SK-N-SH (cell line): ENCODE measurements around the gene TRIM9. TPM values are rescaled to one million over a fixed set of nuclear protein-coding genes. Genes with fewer than 3 reads are reported as not detected.

ENCODE experiments used
- CTCF ChIA-PET: fragments of 300-600, 350-600 bp; formaldehyde crosslinking; extraction: SDS; loops from one replicate; lab custom pipeline; 2021; lab: Yijun Ruan, JAX
- POLR2A ChIA-PET: fragments of 350-600 bp; sonication (Branson Sonifier 250); formaldehyde crosslinking; extraction: SDS; loops from one replicate; lab custom pipeline; 2020; ENCODE audit warnings: antibody characterized with exemption, inconsistent platforms; lab: Yijun Ruan, JAX
- DNase-seq: peaks from one replicate; pipeline ENCODE4 v3.0.0; 2012
- H2AFZ ChIP-seq: fragments of 200-600 bp; sonication (generic); 2 replicates; pipeline ENCODE4 v1.8.1; 2016; ENCODE audit warnings: antibody characterized with exemption, mild to moderate bottlenecking, low read depth
- H3F3A ChIP-seq: fragments of 200-600 bp; sonication (generic); replicated peaks from 2 replicates; pipeline ENCODE3; 2016; ENCODE audit warnings: antibody characterized with exemption, mild to moderate bottlenecking; ENCODE audit not compliant: insufficient read depth
- H3K27ac ChIP-seq, 2 experiments: fragments of 200-500 bp in 1 of 2; fragments of 200-600 bp in 1 of 2; sonication (Bioruptor generic) in 1 of 2; sonication (generic), shearing (Covaris generic) in 1 of 2; 2 replicates each; pipeline versions ENCODE4 v1.5.1 to v1.6.1; 2014 to 2016; ENCODE audit warnings: low read depth in 2 of 2, inconsistent platforms in 1 of 2, low read length in 1 of 2, mild to moderate bottlenecking in 1 of 2, mixed read lengths in 1 of 2
- H3K27me3 ChIP-seq: fragments of 200-600 bp; sonication (generic), shearing (Covaris generic); 2 replicates; pipeline ENCODE4 v1.6.1; 2016; ENCODE audit warnings: mixed run types; ENCODE audit not compliant: insufficient read depth
- H3K36me3 ChIP-seq, 2 experiments: fragments of 200-500 bp in 1 of 2; fragments of 200-600 bp in 1 of 2; sonication (Bioruptor generic) in 1 of 2; sonication (generic) in 1 of 2; replicated peaks in 1 of 2; 2 replicates each; pipeline versions ENCODE3 to v1.5.1; 2014 to 2016; ENCODE audit warnings: low read length in 1 of 2, mild to moderate bottlenecking in 1 of 2; ENCODE audit not compliant: insufficient read depth in 2 of 2, control insufficient read depth in 1 of 2
- H3K4me1 ChIP-seq, 2 experiments: fragments of 200-500 bp in 1 of 2; fragments of 200-600 bp in 1 of 2; sonication (Bioruptor generic) in 1 of 2; sonication (generic), shearing (Covaris generic) in 1 of 2; 2 replicates each; pipeline versions ENCODE4 v1.5.1 to v1.6.1; 2014 to 2016; ENCODE audit warnings: low read depth in 1 of 2, low read length in 1 of 2, mixed run types in 1 of 2; ENCODE audit not compliant: insufficient read depth in 2 of 2, control insufficient read depth in 1 of 2
- H3K4me2 ChIP-seq: fragments of 200-600 bp; sonication (generic), shearing (Covaris generic); 2 replicates; pipeline ENCODE4 v1.6.1; 2017; ENCODE audit warnings: mixed run types
- H3K4me3 ChIP-seq, 2 experiments: fragments of 200-500 bp in 1 of 2; fragments of 200-600 bp in 1 of 2; sonication (Bioruptor generic) in 1 of 2; sonication (generic), shearing (Covaris generic) in 1 of 2; 2 replicates each; pipeline versions ENCODE4 v1.5.1 to v1.8.1; 2014 to 2016; ENCODE audit warnings: low read depth in 2 of 2, inconsistent platforms in 1 of 2, low read length in 1 of 2, mild to moderate bottlenecking in 1 of 2, mixed read lengths in 1 of 2, moderate library complexity in 1 of 2
- H3K79me2 ChIP-seq: fragments of 200-600 bp; sonication (generic); 2 replicates; pipeline ENCODE4 v1.8.1; 2017; ENCODE audit warnings: mild to moderate bottlenecking; ENCODE audit not compliant: insufficient read depth
- H3K9ac ChIP-seq: fragments of 200-600 bp; sonication (generic); 2 replicates; pipeline ENCODE4 v1.6.1; 2017; ENCODE audit warnings: mixed run types
- H3K9me2 ChIP-seq: fragments of 200-600 bp; sonication (generic); 2 replicates; pipeline ENCODE4 v1.6.1; 2017; ENCODE audit warnings: mixed run types
- H3K9me3 ChIP-seq: fragments of 200-600 bp; sonication (generic); 2 replicates; pipeline ENCODE4 v1.6.1; 2017; ENCODE audit warnings: mixed run types, mild to moderate bottlenecking, moderate library complexity
- H4K20me1 ChIP-seq: fragments of 200-600 bp; sonication (generic); 2 replicates; pipeline ENCODE4 v1.6.1; 2017; ENCODE audit warnings: mild to moderate bottlenecking, mixed run types; ENCODE audit not compliant: insufficient read depth
- EP300 ChIP-seq, 2 experiments: IDR thresholded peaks; 2 replicates each; pipeline versions ENCODE4 v1.4.0 to v1.6.1; 2012; ENCODE audit warnings: borderline replicate concordance in 1 of 2, low read depth in 1 of 2, low read length in 1 of 2
- FOSL2 ChIP-seq: IDR thresholded peaks from 2 replicates; pipeline ENCODE4 v1.4.0; 2012; ENCODE audit warnings: low read depth, mild to moderate bottlenecking, moderate library complexity, borderline replicate concordance
- JUND ChIP-seq: IDR thresholded peaks from 2 replicates; pipeline ENCODE4 v1.4.0; 2012
- NFIC ChIP-seq: IDR thresholded peaks from 2 replicates; pipeline ENCODE4 v1.4.0; 2012; ENCODE audit warnings: borderline replicate concordance
- POLR2AphosphoS5 ChIP-seq: IDR thresholded peaks from 2 replicates; pipeline ENCODE4 v1.6.1; 2012; ENCODE audit warnings: low read depth, low read length
- RAD21 ChIP-seq: IDR thresholded peaks from 2 replicates; pipeline ENCODE4 v1.6.1; 2012; ENCODE audit warnings: mild to moderate bottlenecking, low read length
- REST ChIP-seq: IDR thresholded peaks from 2 replicates; pipeline ENCODE4 v1.6.1; 2012; ENCODE audit warnings: mild to moderate bottlenecking, low read depth, low read length, moderate library complexity
- RXRA ChIP-seq: IDR thresholded peaks from 2 replicates; pipeline ENCODE4 v1.4.0; 2012; ENCODE audit warnings: low read depth, mild to moderate bottlenecking, borderline replicate concordance
- SIN3A ChIP-seq: IDR thresholded peaks from 2 replicates; pipeline ENCODE4 v1.6.1; 2012; ENCODE audit warnings: low read depth, mild to moderate bottlenecking, low read length, moderate library complexity, borderline replicate concordance
- SMC3 ChIP-seq: IDR thresholded peaks from 2 replicates; pipeline ENCODE4 v1.6.1; 2012; ENCODE audit warnings: low read depth, low read length, improper control_type of control experiment
- TAF1 ChIP-seq: IDR thresholded peaks from 2 replicates; pipeline ENCODE4 v1.6.1; 2012; ENCODE audit warnings: low read depth, mild to moderate bottlenecking, low read length, moderate library complexity, borderline replicate concordance
- TEAD4 ChIP-seq: IDR thresholded peaks from 2 replicates; pipeline ENCODE4 v1.4.0; 2012; ENCODE audit warnings: mild to moderate bottlenecking, borderline replicate concordance; ENCODE audit not compliant: insufficient read depth
- YY1 ChIP-seq: IDR thresholded peaks from 2 replicates; pipeline ENCODE4 v1.4.0; 2012; ENCODE audit warnings: low read depth, mild to moderate bottlenecking
- WGBS: methylation state at CpG from one replicate; pipeline ENCODE4 v1.1.6; 2017; ENCODE audit warnings: low lambda C conversion rate; 5-methylcytosine and 5-hydroxymethylcytosine counted together
- polyA plus RNA-seq, 3 experiments: library from polyadenylated mRNA; depleted of rRNA; stranded (reverse); fragments of >200 nt; gene quantifications; 2 replicates each; pipeline ENCODE4 v1.2.3, GENCODE V29; 2012
- TF ChIP-seq, protein P1 (sequence below): IDR thresholded peaks from 2 replicates; pipeline ENCODE4 v1.4.0; 2012; ENCODE audit warnings: low read depth
- TF ChIP-seq, protein P2 (sequence below): IDR thresholded peaks from 2 replicates; pipeline ENCODE4; 2012
- TF ChIP-seq, protein P3 (sequence below): fragments of 150-350 bp; IDR thresholded peaks from 2 replicates; pipeline ENCODE4 v1.6.1; 2016; ENCODE audit warnings: mild to moderate bottlenecking, low read depth, low read length
- TF ChIP-seq, protein P4 (sequence below): fragments of 150-350 bp; IDR thresholded peaks from 2 replicates; pipeline ENCODE4 v1.6.1; 2017; ENCODE audit warnings: antibody characterized with exemption, low read length, low read depth, borderline replicate concordance

The TRIM9 gene
- polyA plus RNA-seq, 1 of the 3 experiments (the other 2 are of a cell fraction), result 3.9 TPM

DNA sequence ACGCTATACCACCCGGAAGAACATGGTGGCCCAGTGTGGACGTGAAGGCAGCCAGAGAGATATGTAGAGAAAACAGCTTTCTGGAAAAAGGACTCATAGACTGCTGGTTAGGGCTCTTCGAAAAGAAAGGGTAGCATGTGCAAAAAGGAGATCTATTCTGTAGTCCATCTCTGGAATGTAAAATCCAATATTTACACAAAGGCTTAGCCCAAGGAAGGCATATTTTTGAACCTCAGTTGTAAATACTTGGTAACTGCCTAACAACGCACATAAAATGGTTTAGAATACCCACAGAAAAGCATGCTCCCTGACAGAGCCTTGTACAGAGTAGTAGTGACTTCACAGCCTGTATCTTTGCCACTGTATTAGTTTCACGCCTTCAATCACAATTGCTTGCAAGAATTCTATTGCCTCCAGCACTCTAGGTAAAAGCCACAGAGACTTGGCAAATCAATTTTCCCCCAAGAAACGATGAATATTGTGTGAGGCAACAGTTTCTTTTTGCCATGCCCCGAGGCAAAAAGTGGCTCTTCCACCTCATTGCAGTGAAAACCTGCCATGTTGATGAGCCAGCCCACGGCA is 59.2 kb downstream of the TRIM9 start:
- ChIA-PET CTCF (no interaction called here), POLR2A (no interaction called here)
- Histone ChIP-seq H4K20me1 (no peaks in the 10 kb centered on the region), H3K4me2 (no peak overlapping the region), H3K9me2 (no peaks in the 10 kb centered on the region), H3K9ac (no peak overlapping the region), H3K79me2 (no peaks in the 10 kb centered on the region), H3K27ac (no peak overlapping the region), H3K4me1 (no peaks in the 10 kb centered on the region), H3K36me3 (no peaks in the 10 kb centered on the region), H3K27me3 (no peaks in the 10 kb centered on the region), H2AFZ (no peak overlapping the region), H3K9me3 (no peaks in the 10 kb centered on the region), H3K4me3 (no peak overlapping the region), H3F3A (no peaks in the 10 kb centered on the region)
- DNase-seq, result no peak
- 66% methylated on average over 9 of the region's 9 CpGs for WGBS
- TF ChIP-seq, protein P1, sequence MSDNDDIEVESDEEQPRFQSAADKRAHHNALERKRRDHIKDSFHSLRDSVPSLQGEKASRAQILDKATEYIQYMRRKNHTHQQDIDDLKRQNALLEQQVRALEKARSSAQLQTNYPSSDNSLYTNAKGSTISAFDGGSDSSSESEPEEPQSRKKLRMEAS, result no peak
- no peak for TF ChIP-seq RAD21
- TF ChIP-seq, protein P2, sequence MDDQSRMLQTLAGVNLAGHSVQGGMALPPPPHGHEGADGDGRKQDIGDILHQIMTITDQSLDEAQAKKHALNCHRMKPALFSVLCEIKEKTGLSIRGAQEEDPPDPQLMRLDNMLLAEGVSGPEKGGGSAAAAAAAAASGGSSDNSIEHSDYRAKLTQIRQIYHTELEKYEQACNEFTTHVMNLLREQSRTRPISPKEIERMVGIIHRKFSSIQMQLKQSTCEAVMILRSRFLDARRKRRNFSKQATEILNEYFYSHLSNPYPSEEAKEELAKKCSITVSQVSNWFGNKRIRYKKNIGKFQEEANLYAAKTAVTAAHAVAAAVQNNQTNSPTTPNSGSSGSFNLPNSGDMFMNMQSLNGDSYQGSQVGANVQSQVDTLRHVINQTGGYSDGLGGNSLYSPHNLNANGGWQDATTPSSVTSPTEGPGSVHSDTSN, result no peak
- no peak for TF ChIP-seq POLR2AphosphoS5
- TF ChIP-seq SMC3, result no peak
- TF ChIP-seq YY1, result no peak
- TF ChIP-seq EP300 (IDR thresholded peaks at IDR 0.05; ENCODE audit: borderline replicate concordance in 1 of 2, low read depth in 1 of 2, low read length in 1 of 2), result no peak
- no peak for TF ChIP-seq TEAD4

- Histone ChIP-seq H3K36me3 (no peaks in the 10 kb centered on the region), H3K9ac (no peak overlapping the region), H3K9me2 (no peaks in the 10 kb centered on the region), H3F3A (no peaks in the 10 kb centered on the region), H2AFZ (no peak overlapping the region), H3K79me2 (no peaks in the 10 kb centered on the region), H3K4me2 (no peak overlapping the region), H3K9me3 (no peaks in the 10 kb centered on the region), H3K27ac (no peak overlapping the region), H3K27me3 (no peaks in the 10 kb centered on the region), H3K4me3 (no peak overlapping the region), H4K20me1 (no peaks in the 10 kb centered on the region), H3K4me1 (no peaks in the 10 kb centered on the region)
- WGBS, result 83% methylated on average over 14 of the region's 16 CpGs
- POLR2A ChIA-PET, result no interaction called here
- TF ChIP-seq JUND, result no peak
- TF ChIP-seq, protein P3, sequence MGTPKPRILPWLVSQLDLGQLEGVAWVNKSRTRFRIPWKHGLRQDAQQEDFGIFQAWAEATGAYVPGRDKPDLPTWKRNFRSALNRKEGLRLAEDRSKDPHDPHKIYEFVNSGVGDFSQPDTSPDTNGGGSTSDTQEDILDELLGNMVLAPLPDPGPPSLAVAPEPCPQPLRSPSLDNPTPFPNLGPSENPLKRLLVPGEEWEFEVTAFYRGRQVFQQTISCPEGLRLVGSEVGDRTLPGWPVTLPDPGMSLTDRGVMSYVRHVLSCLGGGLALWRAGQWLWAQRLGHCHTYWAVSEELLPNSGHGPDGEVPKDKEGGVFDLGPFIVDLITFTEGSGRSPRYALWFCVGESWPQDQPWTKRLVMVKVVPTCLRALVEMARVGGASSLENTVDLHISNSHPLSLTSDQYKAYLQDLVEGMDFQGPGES, result no peak
- TF ChIP-seq, protein P4, sequence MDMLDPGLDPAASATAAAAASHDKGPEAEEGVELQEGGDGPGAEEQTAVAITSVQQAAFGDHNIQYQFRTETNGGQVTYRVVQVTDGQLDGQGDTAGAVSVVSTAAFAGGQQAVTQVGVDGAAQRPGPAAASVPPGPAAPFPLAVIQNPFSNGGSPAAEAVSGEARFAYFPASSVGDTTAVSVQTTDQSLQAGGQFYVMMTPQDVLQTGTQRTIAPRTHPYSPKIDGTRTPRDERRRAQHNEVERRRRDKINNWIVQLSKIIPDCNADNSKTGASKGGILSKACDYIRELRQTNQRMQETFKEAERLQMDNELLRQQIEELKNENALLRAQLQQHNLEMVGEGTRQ, result no peak
- TF ChIP-seq REST, result no peak
- TF ChIP-seq, protein P2, result no peak
- no peak for TF ChIP-seq TAF1
- TF ChIP-seq RXRA, result no peak
- TF ChIP-seq NFIC, result no peak
- TF ChIP-seq FOSL2, result no peak
- TF ChIP-seq SIN3A, result no peak
- DNase-seq, result no peak
- CTCF ChIA-PET, result no interaction called here
These were observed 65.8 kb downstream of the TRIM9 start for GRCh38 chr14:51028851-51029754.
